NB4 (cell line): ENCODE measurements around the gene SMURF1.

ENCODE experiments used
- CTCF ChIP-seq: IDR thresholded peaks from one replicate; pipeline ENCODE4 v1.5.1; 2012; ENCODE audit warnings: low read depth, low read length
- MAX ChIP-seq: IDR thresholded peaks from 2 replicates; pipeline ENCODE4 v1.6.1; 2011; ENCODE audit warnings: low read depth, low read length
- MYC ChIP-seq: IDR thresholded peaks from 2 replicates; pipeline ENCODE4 v1.6.1; 2011; ENCODE audit warnings: low read depth, low read length
- POLR2A ChIP-seq: IDR thresholded peaks from 2 replicates; pipeline ENCODE4 v1.6.1; 2011; ENCODE audit warnings: mild to moderate bottlenecking; ENCODE audit not compliant: insufficient read length; ENCODE audit errors: extremely low read depth

GRCh38 chr7:99184532-99185218 lies 40.8 kb upstream of the SMURF1 start:
- TF ChIP-seq CTCF (no peak), POLR2A (no peak), MAX (no peak), MYC (no peak)
